PC-3 (cell line): ENCODE results near the gene ONECUT2. TPM values are rescaled to one million over a fixed set of nuclear protein-coding genes. Genes with fewer than 3 reads are reported as not detected.

Source experiments
- ATAC-seq: fragments of 200-7000 bp; cut with Tn5 transposase; 2 replicates; pipeline ENCODE4 v1.9.1; 2020; ENCODE audit warnings: mild to moderate bottlenecking, moderate library complexity
- BruUV-seq: library from RNA; stranded (reverse); fragments of 400-500 nt; replicated peaks from 2 replicates; lab custom pipeline; 2021; lab: Mats Ljungman, UMichigan
- CTCF ChIA-PET: fragments of 300-600 bp; sonication (Branson Sonifier 250); formaldehyde crosslinking; loops from one replicate; lab custom pipeline; 2022; ENCODE audit warnings: antibody characterized with exemption; lab: Charles Lee
- POLR2A ChIA-PET: fragments of 300-600 bp; sonication (Branson Sonifier 250); formaldehyde crosslinking; loops from one replicate; lab custom pipeline; 2022; ENCODE audit warnings: antibody characterized with exemption; ENCODE audit not compliant: unreplicated experiment; lab: Charles Lee
- DNase-seq: peaks from one replicate; pipeline ENCODE4 v3.0.0-alpha.2; 2015
- H2AFZ ChIP-seq: fragments of 300-600 bp; sonication (generic); 2 replicates; pipeline ENCODE4 v1.6.0; 2016; ENCODE audit warnings: antibody characterized with exemption, low read length
- H3F3A ChIP-seq: fragments of 300-600 bp; sonication (generic); one replicate; pipeline ENCODE4 v1.6.0; 2017; ENCODE audit warnings: antibody characterized with exemption, low read length, control low read depth, mild to moderate bottlenecking; ENCODE audit not compliant: unreplicated experiment
- H3K27ac ChIP-seq: fragments of 300-600 bp; sonication (generic); 2 replicates; pipeline ENCODE4 v1.5.1; 2016; ENCODE audit warnings: mild to moderate bottlenecking, low read length
- H3K27me3 ChIP-seq: fragments of 300-600 bp; sonication (generic); 2 replicates; pipeline ENCODE4 v1.6.1; 2016; ENCODE audit warnings: low read length, mixed read lengths
- H3K36me3 ChIP-seq: fragments of 300-600 bp; sonication (generic); 2 replicates; pipeline ENCODE4 v1.6.1; 2016; ENCODE audit warnings: low read depth, mixed run types, low read length, mixed read lengths
- H3K4me1 ChIP-seq: fragments of 300-600 bp; sonication (generic); 2 replicates; pipeline ENCODE4 v1.5.1; 2016; ENCODE audit warnings: low read length; ENCODE audit not compliant: insufficient read depth
- H3K4me2 ChIP-seq: fragments of 300-600 bp; sonication (generic); 2 replicates; pipeline ENCODE4 v1.6.0; 2016; ENCODE audit warnings: low read length
- H3K4me3 ChIP-seq: fragments of 300-600 bp; sonication (generic); 2 replicates; pipeline ENCODE4 v1.5.1; 2016; ENCODE audit warnings: mild to moderate bottlenecking, low read length, mixed read lengths
- H3K79me2 ChIP-seq: fragments of 300-600 bp; sonication (generic); 2 replicates; pipeline ENCODE4 v1.6.1; 2017; ENCODE audit warnings: low read length, mixed read lengths
- H3K9ac ChIP-seq: fragments of 300-600 bp; sonication (generic); 2 replicates; pipeline ENCODE4 v1.6.0; 2016; ENCODE audit warnings: mild to moderate bottlenecking, low read length
- H3K9me2 ChIP-seq: fragments of 300-600 bp; sonication (generic); replicated peaks from 2 replicates; pipeline ENCODE4 v1.6.1; 2016; ENCODE audit warnings: mixed run types, low read length, mixed read lengths
- H3K9me3 ChIP-seq: fragments of 300-600 bp; sonication (generic); 2 replicates; pipeline ENCODE4 v1.6.1; 2016; ENCODE audit warnings: low read length, mixed read lengths
- H4K20me1 ChIP-seq: fragments of 300-600 bp; sonication (generic); 2 replicates; pipeline ENCODE4 v1.6.1; 2016; ENCODE audit warnings: low read length, mixed read lengths
- EZH2 ChIP-seq: fragments of 300-600 bp; sonication (generic); IDR thresholded peaks from one replicate; pipeline ENCODE4 v1.6.1; 2017; ENCODE audit warnings: antibody characterized with exemption, mild to moderate bottlenecking, low read length; ENCODE audit not compliant: unreplicated experiment
- EZH2phosphoT487 ChIP-seq: fragments of 300-600 bp; sonication (generic); IDR thresholded peaks from 2 replicates; pipeline ENCODE4 v1.6.1; 2018; ENCODE audit warnings: mild to moderate bottlenecking, antibody characterized with exemption, low read length, borderline replicate concordance
- intact Hi-C: fragments of 100-400 bp; cut with micrococcal nuclease; formaldehyde crosslinking; loops from 2 replicates; pipeline ENCODE4 v1.9.0; 2023
- total RNA-seq: library from RNA; depleted of rRNA; stranded (reverse); fragments of >200 nt; gene quantifications from 2 replicates; pipeline ENCODE4 v1.2.3, GENCODE V29; 2014
- TF ChIP-seq, protein P1 (sequence below): fragments of 300-600 bp; sonication (generic); conservative IDR thresholded peaks from 2 replicates; pipeline ENCODE4 v1.5.1; 2017; ENCODE audit warnings: antibody characterized with exemption, low read depth, mild to moderate bottlenecking, low read length

ONECUT2 gene
- total RNA-seq, 1 experiment from 2014 or later, result 1.0 TPM

DNA sequence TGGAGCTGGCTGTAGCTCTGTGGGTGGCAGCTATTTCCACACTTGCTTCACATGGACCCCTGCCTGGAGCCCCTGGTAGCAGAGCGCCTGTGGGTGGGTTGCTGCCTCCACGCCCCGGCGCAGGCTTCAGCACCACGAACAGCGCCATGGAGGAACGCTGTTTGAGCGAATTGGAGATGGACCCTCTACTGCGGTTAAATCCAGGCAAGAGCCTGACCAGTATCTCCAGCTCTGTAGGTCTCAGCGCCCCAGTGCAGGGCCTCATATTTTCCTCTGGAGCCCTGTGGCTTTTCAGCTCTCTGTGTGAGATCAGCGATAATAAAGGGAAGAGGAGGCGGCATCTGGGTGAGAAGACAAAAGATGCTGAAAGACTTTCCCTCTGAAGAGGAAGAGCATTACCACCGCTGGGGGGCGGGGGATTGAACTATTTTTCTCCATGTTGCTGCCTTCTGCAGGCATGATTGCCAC lies 12.0 kb downstream of the ONECUT2 start:
- Histone ChIP-seq H3K27ac (no peak overlapping the region), H3K9me3 (no peaks in the 10 kb centered on the region), H3K27me3 (no peaks in the 10 kb centered on the region), H3K4me3 (no peak overlapping the region), H3K9me2 (no peaks in the 10 kb centered on the region), H2AFZ (no peak overlapping the region), H3K79me2 (no peaks in the 10 kb centered on the region), H3K9ac (no peak overlapping the region), H3K4me1 (0 out of 2 replicates have a peak, but pooled peaks cover 5% of the 10 kb centered on the region), H3K36me3 (no peaks in the 10 kb centered on the region), H3F3A (no peaks in the 10 kb centered on the region), H4K20me1 (no peaks in the 10 kb centered on the region), H3K4me2 (no peak overlapping the region)
- BruUV-seq, result no TSS peak
- CTCF ChIA-PET, result interaction anchor here (0.6 kb wide), 1 partner anchor 618 kb away, joined by 3 read pairs; no protein-coding TSS in a partner anchor
- intact Hi-C loops, result no loop called here
- POLR2A ChIA-PET, result no interaction called here
- ATAC-seq, result no peak
- no peak for DNase-seq
- TF ChIP-seq EZH2 (no peak), EZH2phosphoT487 (no peak)
- TF ChIP-seq, protein P1, sequence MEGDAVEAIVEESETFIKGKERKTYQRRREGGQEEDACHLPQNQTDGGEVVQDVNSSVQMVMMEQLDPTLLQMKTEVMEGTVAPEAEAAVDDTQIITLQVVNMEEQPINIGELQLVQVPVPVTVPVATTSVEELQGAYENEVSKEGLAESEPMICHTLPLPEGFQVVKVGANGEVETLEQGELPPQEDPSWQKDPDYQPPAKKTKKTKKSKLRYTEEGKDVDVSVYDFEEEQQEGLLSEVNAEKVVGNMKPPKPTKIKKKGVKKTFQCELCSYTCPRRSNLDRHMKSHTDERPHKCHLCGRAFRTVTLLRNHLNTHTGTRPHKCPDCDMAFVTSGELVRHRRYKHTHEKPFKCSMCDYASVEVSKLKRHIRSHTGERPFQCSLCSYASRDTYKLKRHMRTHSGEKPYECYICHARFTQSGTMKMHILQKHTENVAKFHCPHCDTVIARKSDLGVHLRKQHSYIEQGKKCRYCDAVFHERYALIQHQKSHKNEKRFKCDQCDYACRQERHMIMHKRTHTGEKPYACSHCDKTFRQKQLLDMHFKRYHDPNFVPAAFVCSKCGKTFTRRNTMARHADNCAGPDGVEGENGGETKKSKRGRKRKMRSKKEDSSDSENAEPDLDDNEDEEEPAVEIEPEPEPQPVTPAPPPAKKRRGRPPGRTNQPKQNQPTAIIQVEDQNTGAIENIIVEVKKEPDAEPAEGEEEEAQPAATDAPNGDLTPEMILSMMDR, result no peak

- Histone ChIP-seq H3F3A (no peaks in the 10 kb centered on the region), H3K4me2 (no peak overlapping the region), H3K4me1 (no peaks in the 10 kb centered on the region), H4K20me1 (no peaks in the 10 kb centered on the region), H3K9me3 (no peaks in the 10 kb centered on the region), H3K36me3 (no peaks in the 10 kb centered on the region), H3K27ac (no peak overlapping the region), H2AFZ (no peak overlapping the region), H3K9ac (no peak overlapping the region), H3K27me3 (no peaks in the 10 kb centered on the region), H3K9me2 (no peaks in the 10 kb centered on the region), H3K79me2 (no peaks in the 10 kb centered on the region), H3K4me3 (no peak overlapping the region)
- POLR2A ChIA-PET, result no interaction called here
- no TSS peak for BruUV-seq
- ATAC-seq (no peak), DNase-seq (no peak)
- intact Hi-C loops, result no loop called here
- TF ChIP-seq EZH2, result no peak
- TF ChIP-seq, protein P1, result no peak
- TF ChIP-seq EZH2phosphoT487, result no peak
- CTCF ChIA-PET, result no interaction called here
Observed at GRCh38 chr18:57455576-57456129, 20.5 kb downstream of the ONECUT2 start.

- TF ChIP-seq EZH2 (no peak), EZH2phosphoT487 (no peak)
- TF ChIP-seq, protein P1, result no peak
- CTCF ChIA-PET, result no interaction called here
- BruUV-seq, result no TSS peak
Observed at GRCh38 chr18:57461652-57462269, 26.6 kb downstream of the ONECUT2 start.

More at GRCh38 chr18:57461652-57462269, 26.6 kb downstream of the ONECUT2 start:
- H3K36me3 ChIP-seq, result no peaks in the 10 kb centered on the region
- H3K27ac ChIP-seq, result no peak overlapping the region
- peaks cover 6% of the 10 kb centered on the region; the same call in 1 of the 2 replicates for H3K4me1 ChIP-seq
- H3K79me2 ChIP-seq, result no peaks in the 10 kb centered on the region
- no peaks in the 10 kb centered on the region for H4K20me1 ChIP-seq
- H3K4me3 ChIP-seq, result no peak overlapping the region
- no peak for DNase-seq
- no peaks in the 10 kb centered on the region for H3F3A ChIP-seq
- no peaks in the 10 kb centered on the region for H3K27me3 ChIP-seq
- intact Hi-C loops, result loop anchor here (5.0 kb wide), 1 partner anchor 101 kb away; no protein-coding TSS in a partner anchor
- H3K9ac ChIP-seq, result no peak overlapping the region
- no peak overlapping the region for H2AFZ ChIP-seq
- POLR2A ChIA-PET, result no interaction called here
- H3K4me2 ChIP-seq, result no peak overlapping the region
- no peak for ATAC-seq
- no peaks in the 10 kb centered on the region for H3K9me2 ChIP-seq
- no peaks in the 10 kb centered on the region for H3K9me3 ChIP-seq
